ENCODE results near the gene CLN6.
"Not testable (repeated sequence)": the region's sequence is repeated elsewhere in the genome, so short reads cannot be mapped to it uniquely, and the experiment has no call there.

Gene CLN6

GRCh38 chr15:68186671-68187397 is 42.7 kb downstream of the CLN6 start:
- DNase-seq: no peak

- no peak for DNase-seq
Observed at GRCh38 chr15:68184616-68185480, 44.7 kb downstream of the CLN6 start.

DNA sequence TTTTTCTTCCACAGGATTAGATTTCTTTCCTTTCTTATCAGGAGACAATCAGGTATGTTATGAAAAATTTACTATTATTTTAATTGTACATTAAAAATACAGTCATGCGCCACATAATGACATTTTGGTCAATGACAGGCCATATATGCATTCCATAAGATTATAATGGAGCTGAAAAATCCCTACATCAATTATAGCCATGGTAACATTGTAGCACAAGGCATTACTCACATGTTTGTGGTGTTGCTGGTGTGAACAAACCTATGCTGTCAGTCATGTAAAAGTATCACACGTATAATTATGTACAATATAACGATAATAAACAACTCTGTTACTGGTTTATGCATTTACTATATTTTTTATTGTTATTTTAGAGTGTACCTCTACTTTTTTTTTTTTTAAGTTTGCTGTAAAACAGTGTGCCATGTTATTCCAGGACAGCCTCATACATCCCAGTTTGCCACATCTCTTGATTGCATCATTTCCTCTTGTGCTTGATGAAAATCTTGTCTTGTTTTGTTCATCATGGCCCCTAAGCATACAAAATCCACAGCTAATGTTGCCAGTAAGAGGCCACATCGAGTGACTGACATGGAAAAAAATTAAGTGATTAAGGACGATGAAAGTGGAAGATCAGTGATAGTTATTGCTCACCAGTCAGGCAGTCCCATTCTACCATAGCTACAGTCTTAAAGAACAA is 45.8 kb downstream of the CLN6 start:
- DNase-seq: no peak

DNA sequence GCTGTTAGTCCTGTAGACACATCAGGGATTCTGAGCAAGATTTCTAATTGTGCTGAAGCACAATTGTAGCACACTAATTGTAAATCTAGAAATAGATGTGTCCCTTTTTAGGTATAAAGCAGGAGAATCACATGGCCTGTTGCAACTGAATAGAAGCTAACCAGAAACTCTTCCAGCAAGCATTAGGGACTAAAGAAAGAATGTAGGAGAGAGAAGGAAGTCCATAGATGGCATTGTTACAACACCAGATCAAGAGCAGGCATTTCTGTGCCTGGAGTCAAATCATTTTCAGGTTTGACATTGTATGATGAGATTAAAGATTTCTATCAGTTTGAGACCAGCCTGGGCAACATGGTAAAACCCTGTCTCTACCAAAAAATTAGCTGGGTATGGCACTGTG is 51.8 kb downstream of the CLN6 start:
- no peak for DNase-seq

DNA sequence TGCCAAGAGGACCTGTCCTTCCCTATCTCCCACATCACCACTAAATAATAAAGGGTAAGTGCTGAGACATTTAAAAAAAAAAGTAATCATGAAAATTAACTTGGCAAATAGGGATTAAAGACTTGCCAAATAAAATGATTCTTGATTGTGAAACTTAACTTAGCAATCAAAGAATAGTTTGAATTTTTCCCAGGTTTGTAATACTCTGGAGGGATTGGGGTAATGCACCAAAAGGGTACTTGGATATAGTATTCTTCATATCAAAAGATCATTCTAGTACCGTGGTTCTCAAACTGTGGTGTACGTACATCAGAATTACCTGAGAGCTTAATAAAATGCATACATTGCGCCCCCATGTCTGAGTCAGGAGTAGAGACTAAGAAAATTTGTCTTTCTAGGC is 52.9 kb downstream of the CLN6 start:
- no peak for DNase-seq

DNA sequence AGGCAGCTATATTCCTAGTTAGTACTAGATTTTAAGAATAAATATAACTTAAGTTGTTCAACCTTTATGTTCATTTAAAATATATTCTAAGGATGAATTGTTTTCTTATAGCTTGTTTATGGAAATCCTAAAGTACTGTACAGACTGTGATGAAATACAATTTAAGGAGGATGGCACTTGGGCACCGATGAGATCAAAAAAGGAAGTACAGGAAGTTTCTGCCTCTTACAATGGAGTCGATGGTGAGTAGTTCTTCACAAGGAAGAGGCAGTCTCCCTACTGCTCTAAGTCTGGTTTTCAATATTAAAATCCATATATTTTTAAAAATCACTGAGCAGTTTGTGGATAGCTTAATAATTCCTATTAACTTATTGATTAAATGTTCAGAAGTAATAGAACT is 54.0 kb downstream of the CLN6 start:
- no peak for DNase-seq

GRCh38 chr15:68173119-68173518 is 56.4 kb downstream of the CLN6 start:
- no peak for DNase-seq

DNA sequence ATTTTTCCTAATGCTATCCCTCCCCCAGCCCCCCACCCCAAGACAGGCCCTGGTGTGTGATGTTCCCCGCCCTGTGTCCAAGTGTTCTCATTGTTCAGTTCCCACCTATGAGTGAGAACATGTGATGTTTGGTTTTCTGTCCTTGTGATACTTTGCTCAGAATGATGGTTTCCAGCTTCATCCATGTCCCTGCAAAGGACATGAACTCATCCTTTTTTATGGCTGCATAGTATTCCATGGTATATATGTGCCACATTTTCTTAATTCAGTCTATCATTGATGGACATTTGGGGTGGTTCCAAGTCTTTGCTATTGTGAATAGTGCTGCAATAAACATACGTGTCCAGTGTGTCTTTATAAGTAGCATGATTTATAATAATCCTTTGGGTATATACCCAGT is 57.5 kb downstream of the CLN6 start:
- DNase-seq: not testable (repeated sequence)

DNA sequence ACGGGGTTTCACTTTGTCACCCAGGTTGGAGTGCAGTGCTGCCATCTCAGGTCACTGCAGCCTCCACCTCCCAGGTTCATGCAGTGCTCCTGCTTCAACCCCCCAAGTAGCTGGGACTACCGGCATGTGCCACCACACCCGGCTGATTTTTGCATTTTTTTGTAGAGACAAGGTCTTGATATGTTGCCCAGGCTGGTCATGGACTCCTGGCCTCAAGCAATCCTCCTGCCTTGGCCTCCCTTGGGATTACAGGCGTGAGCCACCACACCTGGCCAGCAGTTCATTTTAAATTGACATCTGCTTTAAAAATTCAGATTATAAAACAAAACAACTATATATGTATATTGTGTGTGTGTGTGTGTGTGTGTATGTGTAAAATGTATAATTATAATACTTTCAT is 62.7 kb downstream of the CLN6 start:
- no peak for DNase-seq

DNA sequence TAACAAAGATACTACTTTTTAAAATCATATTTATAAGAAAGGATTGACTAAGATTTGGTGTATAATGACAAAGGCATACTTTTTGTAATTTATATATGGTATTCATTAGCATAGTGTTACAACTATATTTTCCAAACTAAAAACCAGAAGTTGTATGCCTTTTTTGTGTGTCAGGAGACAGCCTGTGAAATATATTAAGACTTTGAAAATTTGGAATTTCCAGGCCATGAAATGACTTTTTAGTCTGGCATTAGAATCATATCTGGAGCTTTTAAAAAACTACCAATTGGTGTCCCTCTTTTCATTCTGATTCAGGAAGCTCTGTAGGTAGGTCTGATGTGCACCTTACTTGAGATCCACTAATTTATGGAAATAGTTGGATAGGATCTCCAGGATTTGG is 66.3 kb downstream of the CLN6 start:
- no peak for DNase-seq

GRCh38 chr15:68158046-68158628 is 71.4 kb downstream of the CLN6 start:
- DNase-seq: no peak

DNA sequence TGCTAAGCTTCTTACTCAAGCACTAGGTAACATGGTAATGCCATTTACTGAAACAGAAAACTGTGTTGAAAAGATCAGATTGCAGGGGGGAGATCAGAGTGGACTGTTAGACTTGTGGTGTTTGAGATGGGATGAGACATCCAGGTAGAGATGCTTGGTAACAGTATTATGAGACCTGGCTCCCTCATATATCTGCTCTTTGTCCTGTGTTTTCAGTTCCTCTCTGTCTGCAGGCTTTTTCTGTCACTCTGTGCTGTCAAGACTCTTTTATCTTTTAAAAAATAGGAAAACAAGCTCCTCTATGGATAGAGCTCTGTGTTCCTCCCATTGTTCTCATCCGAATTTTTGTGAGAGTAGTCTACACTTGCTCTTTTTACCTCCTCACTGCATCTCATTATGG is 72.5 kb downstream of the CLN6 start:
- no peak for DNase-seq

All from central memory CD4-positive, alpha-beta T cell (primary cell).